Measurements from ENCODE around the gene TECR.

- TF ChIP-seq, protein P1, sequence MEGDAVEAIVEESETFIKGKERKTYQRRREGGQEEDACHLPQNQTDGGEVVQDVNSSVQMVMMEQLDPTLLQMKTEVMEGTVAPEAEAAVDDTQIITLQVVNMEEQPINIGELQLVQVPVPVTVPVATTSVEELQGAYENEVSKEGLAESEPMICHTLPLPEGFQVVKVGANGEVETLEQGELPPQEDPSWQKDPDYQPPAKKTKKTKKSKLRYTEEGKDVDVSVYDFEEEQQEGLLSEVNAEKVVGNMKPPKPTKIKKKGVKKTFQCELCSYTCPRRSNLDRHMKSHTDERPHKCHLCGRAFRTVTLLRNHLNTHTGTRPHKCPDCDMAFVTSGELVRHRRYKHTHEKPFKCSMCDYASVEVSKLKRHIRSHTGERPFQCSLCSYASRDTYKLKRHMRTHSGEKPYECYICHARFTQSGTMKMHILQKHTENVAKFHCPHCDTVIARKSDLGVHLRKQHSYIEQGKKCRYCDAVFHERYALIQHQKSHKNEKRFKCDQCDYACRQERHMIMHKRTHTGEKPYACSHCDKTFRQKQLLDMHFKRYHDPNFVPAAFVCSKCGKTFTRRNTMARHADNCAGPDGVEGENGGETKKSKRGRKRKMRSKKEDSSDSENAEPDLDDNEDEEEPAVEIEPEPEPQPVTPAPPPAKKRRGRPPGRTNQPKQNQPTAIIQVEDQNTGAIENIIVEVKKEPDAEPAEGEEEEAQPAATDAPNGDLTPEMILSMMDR (IDR thresholded peaks at IDR 0.05; ENCODE audit: low read depth, low read length), result no peak
- no peak for TF ChIP-seq POLR2A (IDR thresholded peaks at IDR 0.05; ENCODE audit: extremely low read depth, insufficient read length)
- TF ChIP-seq MAX (IDR thresholded peaks at IDR 0.05; ENCODE audit: low read depth, low read length), result no peak
- TF ChIP-seq MYC (IDR thresholded peaks at IDR 0.05; ENCODE audit: low read depth, low read length), result no peak
Observed at GRCh38 chr19:14545716-14546082, 16.3 kb downstream of the TECR start.
